C4-2B (cell line): Measurements from ENCODE around the gene SNX25.

Experiments used
- ZFX ChIP-seq: fragments of 450-650 bp; IDR thresholded peaks from 2 replicates; pipeline ENCODE4 v1.6.1; 2017
- TF ChIP-seq, protein P1 (sequence below): fragments of 450-650 bp; conservative IDR thresholded peaks from 2 replicates; pipeline ENCODE4 v1.5.1; 2017; ENCODE audit warnings: mild to moderate bottlenecking

GRCh38 chr4:185211641-185212040, 2.2 kb downstream of the SNX25 start:
- TF ChIP-seq, protein P1, sequence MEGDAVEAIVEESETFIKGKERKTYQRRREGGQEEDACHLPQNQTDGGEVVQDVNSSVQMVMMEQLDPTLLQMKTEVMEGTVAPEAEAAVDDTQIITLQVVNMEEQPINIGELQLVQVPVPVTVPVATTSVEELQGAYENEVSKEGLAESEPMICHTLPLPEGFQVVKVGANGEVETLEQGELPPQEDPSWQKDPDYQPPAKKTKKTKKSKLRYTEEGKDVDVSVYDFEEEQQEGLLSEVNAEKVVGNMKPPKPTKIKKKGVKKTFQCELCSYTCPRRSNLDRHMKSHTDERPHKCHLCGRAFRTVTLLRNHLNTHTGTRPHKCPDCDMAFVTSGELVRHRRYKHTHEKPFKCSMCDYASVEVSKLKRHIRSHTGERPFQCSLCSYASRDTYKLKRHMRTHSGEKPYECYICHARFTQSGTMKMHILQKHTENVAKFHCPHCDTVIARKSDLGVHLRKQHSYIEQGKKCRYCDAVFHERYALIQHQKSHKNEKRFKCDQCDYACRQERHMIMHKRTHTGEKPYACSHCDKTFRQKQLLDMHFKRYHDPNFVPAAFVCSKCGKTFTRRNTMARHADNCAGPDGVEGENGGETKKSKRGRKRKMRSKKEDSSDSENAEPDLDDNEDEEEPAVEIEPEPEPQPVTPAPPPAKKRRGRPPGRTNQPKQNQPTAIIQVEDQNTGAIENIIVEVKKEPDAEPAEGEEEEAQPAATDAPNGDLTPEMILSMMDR, result no peak
- TF ChIP-seq ZFX, result no peak
